HG03064 (cell line): ENCODE results near the gene SCYGR8.
"Not testable (repeated sequence)": the region's sequence is repeated elsewhere in the genome, so short reads cannot be mapped to it uniquely, and the experiment has no call there.

Experiments used
- ATAC-seq: cut with Tn5 transposase; IDR thresholded peaks from one replicate; pipeline ENCODE4 v1.9.1; 2021; ENCODE audit warnings: low read depth; ENCODE audit not compliant: unreplicated experiment

Gene SCYGR8

GRCh38 chr2:227745594-227745993 is at the start of gene SCYGR8:
Gene SCYGR8 (plus strand): TSS chr2:227745894. CDS start chr2:227745894, 0 bp downstream.
- ATAC-seq, result no peak

GRCh38 chr2:227696990-227697679 is 48.6 kb upstream of the SCYGR8 start:
- no peak for ATAC-seq

GRCh38 chr2:227701556-227701955 is 44.1 kb upstream of the SCYGR8 start:
- ATAC-seq, result no peak

GRCh38 chr2:227703280-227703732 is 42.4 kb upstream of the SCYGR8 start:
- ATAC-seq, result no peak

GRCh38 chr2:227703961-227704360 is 41.7 kb upstream of the SCYGR8 start:
- ATAC-seq, result no peak

- ATAC-seq, result no peak
Observed at GRCh38 chr2:227706859-227707258, 38.8 kb upstream of the SCYGR8 start.

- no peak for ATAC-seq
Observed at GRCh38 chr2:227707390-227707789, 38.3 kb upstream of the SCYGR8 start.

- ATAC-seq, result no peak
Observed at GRCh38 chr2:227710986-227711385, 34.7 kb upstream of the SCYGR8 start.

- ATAC-seq, result no peak
Observed at GRCh38 chr2:227713291-227713690, 32.4 kb upstream of the SCYGR8 start.

- ATAC-seq, result no peak
Observed at GRCh38 chr2:227716501-227716900, 29.2 kb upstream of the SCYGR8 start.

- ATAC-seq, result no peak
Observed at GRCh38 chr2:227717687-227718567, 27.8 kb upstream of the SCYGR8 start, which contains the start of gene SLC19A3. Gene SLC19A3 (minus strand): TSS chr2:227718028. CDS start chr2:227702318, 15,710 bp downstream.

GRCh38 chr2:227719641-227720040 is 26.1 kb upstream of the SCYGR8 start:
- ATAC-seq, result no peak

- no peak for ATAC-seq
Observed at GRCh38 chr2:227720680-227721079, 25.0 kb upstream of the SCYGR8 start.

- not testable (repeated sequence) for ATAC-seq
Observed at GRCh38 chr2:227722821-227723220, 22.9 kb upstream of the SCYGR8 start.

- ATAC-seq, result no peak
Observed at GRCh38 chr2:227724394-227725039, 21.2 kb upstream of the SCYGR8 start, which contains the start of gene SCYGR6. Gene SCYGR6 (minus strand): TSS chr2:227724757. CDS start chr2:227724757, 0 bp downstream.

GRCh38 chr2:227728035-227728434 is 17.7 kb upstream of the SCYGR8 start, which contains the start of gene SCYGR7:
Gene SCYGR7 (plus strand): TSS chr2:227728335. CDS start chr2:227728335, 0 bp downstream.
- no peak for ATAC-seq

- ATAC-seq, result no peak
Observed at GRCh38 chr2:227739351-227739750, 6.3 kb upstream of the SCYGR8 start.

- not testable (repeated sequence) for ATAC-seq
Observed at GRCh38 chr2:227740705-227741104, 5.0 kb upstream of the SCYGR8 start.

GRCh38 chr2:227748079-227748478 is 2.4 kb downstream of the SCYGR8 start:
- ATAC-seq, result no peak

- not testable (repeated sequence) for ATAC-seq
Observed at GRCh38 chr2:227756261-227756660, 10.6 kb downstream of the SCYGR8 start.
